Peyer's patch (tissue), 4 donors: ENCODE data around the gene HORMAD2.

ENCODE experiments used
- POLR2A ChIP-seq, 2 donors: fragments of 450-650 bp; IDR thresholded peaks; one replicate each; pipeline ENCODE4 v1.5.1; 2017; ENCODE audit warnings: antibody characterized with exemption in 2 of 2, mild to moderate bottlenecking in 2 of 2, moderate library complexity in 2 of 2
- TF ChIP-seq, protein P1 (sequence below), 6 experiments: fragments of 450-650 bp in 4 of 6; fragments of 200-600 bp in 2 of 6; sonication (generic) in 1 of 6; IDR thresholded peaks; one replicate each; pipeline ENCODE4 v1.5.1; 2017 to 2019; ENCODE audit warnings: antibody characterized with exemption in 6 of 6, mild to moderate bottlenecking in 3 of 6, moderate library complexity in 1 of 6

GRCh38 chr22:30198152-30198825, 118.0 kb downstream of the HORMAD2 start:
- TF ChIP-seq, protein P1, sequence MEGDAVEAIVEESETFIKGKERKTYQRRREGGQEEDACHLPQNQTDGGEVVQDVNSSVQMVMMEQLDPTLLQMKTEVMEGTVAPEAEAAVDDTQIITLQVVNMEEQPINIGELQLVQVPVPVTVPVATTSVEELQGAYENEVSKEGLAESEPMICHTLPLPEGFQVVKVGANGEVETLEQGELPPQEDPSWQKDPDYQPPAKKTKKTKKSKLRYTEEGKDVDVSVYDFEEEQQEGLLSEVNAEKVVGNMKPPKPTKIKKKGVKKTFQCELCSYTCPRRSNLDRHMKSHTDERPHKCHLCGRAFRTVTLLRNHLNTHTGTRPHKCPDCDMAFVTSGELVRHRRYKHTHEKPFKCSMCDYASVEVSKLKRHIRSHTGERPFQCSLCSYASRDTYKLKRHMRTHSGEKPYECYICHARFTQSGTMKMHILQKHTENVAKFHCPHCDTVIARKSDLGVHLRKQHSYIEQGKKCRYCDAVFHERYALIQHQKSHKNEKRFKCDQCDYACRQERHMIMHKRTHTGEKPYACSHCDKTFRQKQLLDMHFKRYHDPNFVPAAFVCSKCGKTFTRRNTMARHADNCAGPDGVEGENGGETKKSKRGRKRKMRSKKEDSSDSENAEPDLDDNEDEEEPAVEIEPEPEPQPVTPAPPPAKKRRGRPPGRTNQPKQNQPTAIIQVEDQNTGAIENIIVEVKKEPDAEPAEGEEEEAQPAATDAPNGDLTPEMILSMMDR (IDR thresholded peaks at IDR 0.05): no peak
- no peak for TF ChIP-seq POLR2A (IDR thresholded peaks at IDR 0.05)
